GM18499 (cell line): ENCODE measurements around the gene OR10A3.

Experiments used
- ATAC-seq: cut with Tn5 transposase; IDR thresholded peaks from one replicate; pipeline ENCODE4 v1.9.1; 2021; ENCODE audit warnings: moderate number of reproducible peaks; ENCODE audit not compliant: insufficient read depth, unreplicated experiment

The OR10A3 gene

DNA sequence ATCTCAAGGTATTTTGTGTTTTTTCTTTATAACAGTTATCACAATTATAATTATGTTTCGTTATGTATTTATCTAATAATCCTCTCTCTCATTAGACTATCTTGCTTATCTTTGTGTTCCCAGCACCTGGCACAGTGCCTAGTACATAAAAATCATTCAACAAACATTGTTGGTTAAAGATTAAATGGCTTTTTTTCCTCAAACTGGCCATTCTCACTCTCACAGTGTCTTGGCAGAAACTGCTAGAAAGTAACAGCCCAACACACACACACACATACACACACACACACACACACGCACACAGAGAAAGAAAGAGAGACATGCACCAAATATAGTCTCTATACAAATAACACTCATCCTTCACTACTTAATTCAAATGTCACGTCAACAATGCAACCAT is 47.3 kb downstream of the OR10A3 start:
- no peak for ATAC-seq

DNA sequence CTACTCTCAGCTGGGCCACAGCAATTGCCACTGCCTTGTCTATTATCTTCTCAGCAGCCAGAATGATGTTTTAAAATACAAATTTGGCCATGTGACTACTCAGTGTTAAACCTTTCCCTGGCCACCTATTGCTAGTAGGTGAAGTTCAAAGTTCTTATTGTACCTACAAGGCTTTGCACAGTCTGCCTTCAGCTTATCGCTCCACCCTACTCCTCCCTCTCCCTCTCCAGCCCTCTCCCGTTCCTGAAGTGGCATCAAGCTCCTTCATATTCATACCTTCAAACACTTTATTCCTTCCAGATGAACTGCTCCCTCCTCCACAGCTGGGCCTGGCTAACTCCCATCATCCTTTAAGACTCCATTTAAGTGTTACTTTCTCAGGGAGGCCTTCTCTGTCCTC is 47.7 kb downstream of the OR10A3 start:
- no peak for ATAC-seq

- peak; percentile 38 for ATAC-seq
Observed at GRCh38 chr11:7892840-7893254, 48.7 kb downstream of the OR10A3 start.

DNA sequence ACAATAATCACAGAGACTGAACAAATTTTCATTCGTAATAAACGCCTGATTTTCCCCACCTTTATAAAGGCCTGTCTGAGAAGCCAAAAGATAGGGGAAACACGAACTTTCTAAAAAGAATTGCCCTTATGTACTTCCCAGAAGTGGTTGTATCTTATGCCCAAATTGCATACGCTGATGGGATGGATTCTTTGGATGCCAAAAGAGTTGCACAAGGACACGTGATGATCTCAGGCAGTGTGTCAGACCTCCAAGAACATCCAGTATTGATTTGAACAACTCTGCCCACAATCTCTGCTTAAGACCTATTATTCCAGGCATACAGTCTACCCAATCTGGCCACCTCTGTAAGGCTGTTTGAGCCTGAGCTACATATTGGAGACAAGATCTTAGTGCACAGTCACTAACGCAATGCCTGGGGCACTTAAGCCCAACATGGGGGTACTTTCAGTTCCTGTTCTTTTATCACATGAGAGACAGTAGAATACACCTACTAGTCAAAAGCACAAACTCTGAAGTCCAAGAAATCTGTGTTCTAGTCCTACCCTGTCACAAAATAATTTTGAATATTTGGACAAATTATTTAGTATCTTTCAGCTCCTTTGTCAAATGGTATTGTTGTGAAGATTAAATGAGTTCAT is 49.3 kb downstream of the OR10A3 start:
- peak; percentile 42 for ATAC-seq

DNA sequence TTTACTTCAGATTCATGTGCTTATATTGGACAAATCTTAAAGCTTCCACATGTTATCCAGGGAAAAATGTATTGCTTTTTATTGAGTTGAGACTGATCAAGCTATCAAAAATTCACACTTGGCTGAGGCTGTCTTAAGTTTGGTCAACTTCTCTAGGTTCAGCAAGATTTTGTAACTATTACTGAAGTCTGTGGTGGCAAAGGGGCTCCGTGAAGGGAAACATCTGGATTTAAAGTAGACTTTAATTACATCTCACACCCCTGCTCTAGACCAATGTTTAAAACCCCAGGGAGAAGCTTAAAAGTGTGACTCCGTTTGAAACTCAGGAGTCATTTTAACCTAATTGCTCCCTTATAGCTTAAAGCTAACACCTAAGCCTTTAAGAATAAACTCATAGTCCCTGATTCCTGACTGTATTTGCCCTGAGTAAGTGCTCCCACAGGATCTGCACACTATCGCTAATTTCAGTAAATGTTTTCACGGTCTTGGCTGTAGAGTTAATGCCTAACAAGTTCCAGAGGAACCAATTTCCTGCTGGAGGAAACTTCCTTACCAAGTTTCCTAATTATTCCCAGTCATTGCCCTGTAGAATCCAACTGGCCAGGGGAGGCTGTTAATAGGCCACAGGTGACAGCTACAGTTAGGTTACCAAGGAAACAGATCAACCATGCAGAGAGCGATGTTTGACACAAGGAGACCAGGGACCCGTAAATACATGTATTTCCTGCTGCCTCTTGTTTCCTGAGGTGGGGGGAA is 50.9 kb downstream of the OR10A3 start:
- ATAC-seq: no peak

- no peak for ATAC-seq
Observed at GRCh38 chr11:7889985-7890384, 51.5 kb downstream of the OR10A3 start.
